ENCODE results near the gene MTMR12.
A peak's percentile ranks its signal among the peaks of the same experiment; 100 is the strongest.

The MTMR12 gene, protein sequence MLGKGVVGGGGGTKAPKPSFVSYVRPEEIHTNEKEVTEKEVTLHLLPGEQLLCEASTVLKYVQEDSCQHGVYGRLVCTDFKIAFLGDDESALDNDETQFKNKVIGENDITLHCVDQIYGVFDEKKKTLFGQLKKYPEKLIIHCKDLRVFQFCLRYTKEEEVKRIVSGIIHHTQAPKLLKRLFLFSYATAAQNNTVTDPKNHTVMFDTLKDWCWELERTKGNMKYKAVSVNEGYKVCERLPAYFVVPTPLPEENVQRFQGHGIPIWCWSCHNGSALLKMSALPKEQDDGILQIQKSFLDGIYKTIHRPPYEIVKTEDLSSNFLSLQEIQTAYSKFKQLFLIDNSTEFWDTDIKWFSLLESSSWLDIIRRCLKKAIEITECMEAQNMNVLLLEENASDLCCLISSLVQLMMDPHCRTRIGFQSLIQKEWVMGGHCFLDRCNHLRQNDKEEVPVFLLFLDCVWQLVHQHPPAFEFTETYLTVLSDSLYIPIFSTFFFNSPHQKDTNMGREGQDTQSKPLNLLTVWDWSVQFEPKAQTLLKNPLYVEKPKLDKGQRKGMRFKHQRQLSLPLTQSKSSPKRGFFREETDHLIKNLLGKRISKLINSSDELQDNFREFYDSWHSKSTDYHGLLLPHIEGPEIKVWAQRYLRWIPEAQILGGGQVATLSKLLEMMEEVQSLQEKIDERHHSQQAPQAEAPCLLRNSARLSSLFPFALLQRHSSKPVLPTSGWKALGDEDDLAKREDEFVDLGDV

DNA sequence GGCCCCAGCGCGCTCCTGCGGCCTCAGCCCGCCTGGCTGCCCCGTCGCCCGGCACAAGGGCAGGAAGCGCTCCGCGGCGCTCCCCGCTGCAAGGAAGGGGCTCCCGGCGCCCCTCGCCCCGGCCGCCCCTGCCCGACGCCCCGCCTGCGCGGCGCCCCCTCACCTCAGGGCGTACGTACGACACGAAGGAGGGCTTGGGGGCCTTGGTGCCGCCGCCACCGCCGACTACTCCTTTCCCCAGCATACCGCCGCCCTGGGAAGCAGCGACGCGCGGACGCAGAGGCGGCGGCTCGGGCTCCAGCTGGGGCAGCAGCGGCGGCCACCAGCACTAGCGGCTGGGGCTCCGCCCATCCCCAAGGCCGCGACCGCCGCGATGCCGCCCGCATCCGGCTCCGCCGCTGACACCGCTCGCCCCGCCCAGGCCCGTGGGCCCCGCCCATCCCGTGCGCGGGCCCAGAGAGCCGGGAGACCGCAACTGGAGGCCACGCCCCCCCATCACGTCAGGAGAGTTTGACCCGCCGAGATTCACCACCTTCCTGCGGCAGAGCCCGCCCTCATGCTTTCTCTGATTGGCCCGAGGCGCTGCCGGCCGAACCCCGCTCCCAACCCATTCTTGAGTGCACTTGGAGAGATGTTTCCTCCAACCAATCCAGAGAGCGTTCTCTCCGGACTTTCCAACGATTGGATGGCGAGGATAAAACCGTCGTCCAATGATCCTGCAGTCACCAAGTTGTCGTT lies at the start of gene MTMR12:
MTMR12 (minus strand) TSS at position 345 of the 738 bp plus-strand sequence; CDS start at position 244, 101 bp downstream.
- peak; percentile 99 to 100 for DNase-seq

DNA sequence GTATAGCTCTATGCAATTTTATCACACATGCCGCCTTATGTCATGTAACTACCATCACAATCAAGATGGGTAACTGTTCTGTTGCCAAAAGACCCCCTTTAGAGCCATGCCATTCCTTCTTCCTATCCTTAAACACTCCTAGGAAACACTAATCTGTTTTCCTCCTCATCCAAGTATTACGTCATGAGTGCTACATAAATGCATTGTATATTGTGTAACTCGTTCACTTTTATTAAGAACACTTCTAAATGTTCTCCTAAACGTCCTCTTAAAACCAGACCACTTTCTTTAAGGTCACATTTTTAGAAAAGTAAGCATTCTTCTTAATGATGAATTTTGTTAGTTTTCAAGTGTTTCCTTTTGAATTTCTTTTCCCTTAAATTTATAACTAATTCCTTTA lies 49.8 kb upstream of the MTMR12 start:
- no peak for DNase-seq

DNA sequence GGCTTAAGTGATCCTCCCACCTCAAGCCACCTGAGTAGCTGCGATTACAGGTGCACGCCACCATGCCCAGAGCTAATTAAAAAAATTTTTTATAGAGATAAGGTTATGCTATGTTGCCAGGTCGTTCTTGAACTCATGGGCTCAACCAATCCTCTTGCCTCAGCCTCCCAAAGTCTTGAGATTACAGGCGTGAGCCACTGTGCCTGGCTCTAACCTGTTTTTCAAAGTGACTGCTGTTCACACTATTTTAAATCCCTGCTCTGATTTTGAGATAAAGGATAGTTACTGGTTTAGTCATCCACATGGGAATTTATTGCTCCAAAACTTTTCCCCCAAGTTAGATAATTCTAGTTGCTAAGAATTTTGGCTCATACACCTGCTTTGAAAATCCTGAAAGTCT lies 48.2 kb upstream of the MTMR12 start:
- DNase-seq, result no peak

DNA sequence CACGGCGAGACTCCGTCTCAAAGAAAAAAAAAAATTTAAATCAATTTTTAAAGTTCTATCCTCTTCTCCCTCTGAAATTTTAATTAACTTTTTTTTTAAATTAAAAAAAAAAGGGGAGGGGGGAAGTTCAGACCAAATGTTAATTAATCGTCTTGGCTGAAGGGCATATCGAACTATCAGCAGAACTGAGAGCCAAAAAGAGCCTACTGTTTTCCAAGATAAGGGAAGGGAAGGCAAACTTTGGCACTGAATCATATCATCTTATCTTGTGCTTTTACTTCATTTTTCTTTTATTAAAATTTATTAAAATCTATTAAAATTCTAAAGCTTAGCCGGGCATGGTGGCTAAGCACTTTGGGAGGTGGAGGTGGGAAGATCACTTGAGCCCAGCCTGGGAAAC lies 45.9 kb upstream of the MTMR12 start:
- DNase-seq, result no peak

DNA sequence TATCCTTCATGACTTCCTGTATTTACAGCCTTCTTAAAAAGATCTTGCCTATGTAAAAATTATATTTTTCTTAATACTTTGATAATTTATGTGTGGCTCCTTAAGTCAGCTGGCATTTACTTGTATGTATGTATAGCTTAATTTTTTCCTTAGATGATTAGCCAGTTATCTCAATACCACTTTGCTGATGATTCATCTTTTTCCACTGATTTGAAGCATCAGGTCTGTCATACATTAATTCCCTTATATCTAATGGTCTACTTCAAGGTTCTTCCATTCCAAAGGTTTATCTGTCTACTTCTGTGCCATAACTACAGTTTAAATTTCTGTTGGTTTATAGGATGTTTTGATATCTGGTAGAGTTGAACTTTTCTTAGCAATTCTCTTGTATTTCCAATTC lies 44.9 kb upstream of the MTMR12 start:
- no peak for DNase-seq

DNA sequence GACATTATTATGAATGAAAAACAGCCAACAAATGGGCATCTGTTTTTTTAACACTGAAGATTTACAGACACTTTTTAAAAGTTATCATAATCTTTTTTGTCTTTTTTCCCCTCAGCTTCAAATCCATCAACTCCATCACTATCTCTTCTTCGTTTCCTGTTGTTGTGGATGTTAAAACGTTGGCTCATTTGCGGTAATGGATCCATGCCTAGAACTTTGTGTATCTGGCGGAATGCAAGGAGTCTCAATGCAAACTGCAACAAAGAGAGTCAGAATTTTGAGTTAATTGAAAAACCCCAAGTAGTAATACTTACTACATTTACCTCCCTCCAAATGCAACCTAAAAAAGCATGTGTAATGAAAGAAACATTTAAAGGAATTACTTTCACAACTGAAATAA lies 42.9 kb upstream of the MTMR12 start:
- DNase-seq, result no peak

DNA sequence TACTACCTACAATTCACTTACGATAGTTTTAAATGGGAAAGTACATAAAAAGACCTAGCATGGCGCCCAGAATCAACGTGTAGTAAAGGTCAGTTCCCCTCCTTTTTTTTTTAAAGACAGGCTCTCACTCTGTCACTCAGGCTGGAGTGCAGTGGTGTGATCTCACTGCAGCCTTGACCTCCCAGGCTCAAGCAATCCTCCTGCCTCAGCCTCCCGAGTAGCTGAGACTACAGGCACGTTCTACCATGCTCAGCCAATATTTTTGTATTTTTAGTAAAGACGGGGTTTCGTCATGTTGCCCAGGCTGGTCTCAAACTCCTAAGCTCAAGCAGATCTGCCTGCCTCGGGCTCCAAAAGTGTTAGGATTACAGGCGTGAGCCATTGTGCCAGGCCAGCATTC lies 40.7 kb upstream of the MTMR12 start:
- DNase-seq, result no peak

DNA sequence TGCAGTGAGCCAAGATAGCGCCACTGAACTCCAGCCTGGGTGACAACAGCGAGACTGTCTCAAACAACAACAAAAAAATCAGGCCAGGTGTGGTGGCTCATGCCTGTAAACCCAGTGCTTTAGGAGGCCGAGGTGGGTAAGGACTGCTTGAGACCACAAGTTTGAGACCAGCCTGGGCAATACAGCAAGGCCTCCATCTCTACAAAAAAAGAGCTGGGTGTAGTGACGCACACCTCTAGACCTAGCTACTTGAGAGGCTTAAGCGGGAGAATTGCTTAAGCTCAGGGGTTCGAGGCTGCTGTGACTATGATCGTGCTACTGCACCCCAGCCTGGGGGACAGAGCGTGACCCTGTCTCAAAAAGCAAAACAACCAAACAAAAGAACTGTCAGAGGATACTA lies 39.9 kb upstream of the MTMR12 start:
- no peak for DNase-seq

DNA sequence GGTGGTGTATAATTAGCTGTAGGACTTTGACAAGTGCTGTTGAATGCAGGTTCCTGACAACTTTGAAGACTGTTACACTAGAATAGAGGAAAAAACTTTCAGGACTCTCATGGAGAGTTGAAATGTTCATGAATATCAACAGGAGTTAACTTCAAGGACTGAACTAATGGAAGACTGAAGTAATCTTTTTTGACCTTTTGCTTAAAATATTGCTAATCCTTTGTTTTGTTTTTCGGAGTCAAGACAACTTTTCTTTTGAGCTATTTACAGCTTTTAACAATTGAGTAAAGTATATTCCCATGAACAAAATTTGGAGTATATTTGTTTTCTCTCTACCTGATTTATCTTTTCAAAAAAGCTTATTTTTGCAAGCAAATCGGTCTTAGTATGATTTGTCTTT lies 34.1 kb upstream of the MTMR12 start:
- DNase-seq, result no peak

DNA sequence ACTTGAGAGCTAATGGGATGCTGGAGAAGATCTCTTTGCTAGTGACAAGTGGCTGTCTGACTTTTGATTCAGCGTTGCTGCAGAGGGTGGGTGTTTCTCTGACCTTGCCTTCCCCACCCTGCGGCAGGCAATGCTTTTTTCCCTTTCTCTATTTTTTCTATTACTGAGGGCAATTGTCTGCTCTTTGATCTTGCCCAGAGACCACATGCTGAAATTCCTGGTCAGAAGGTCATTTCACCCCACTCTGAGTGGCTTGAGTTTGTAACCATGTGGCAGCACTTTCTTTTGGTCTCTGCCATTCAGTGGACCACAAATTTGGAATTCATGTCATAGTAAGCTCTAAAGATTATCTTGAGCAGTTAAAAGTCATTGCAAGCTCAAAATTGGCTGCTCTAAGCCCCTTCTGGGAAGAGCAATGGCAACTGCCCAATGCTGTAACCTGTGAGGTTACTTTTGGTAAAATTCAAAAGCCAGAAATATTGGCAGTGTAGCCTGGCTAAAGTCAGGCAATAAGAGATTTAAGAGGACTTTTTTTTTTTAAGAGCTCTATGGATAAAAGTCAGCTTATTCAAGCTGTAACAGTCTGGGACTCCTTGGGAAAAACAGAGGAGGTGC lies 30.4 kb upstream of the MTMR12 start:
- DNase-seq, result no peak

DNA sequence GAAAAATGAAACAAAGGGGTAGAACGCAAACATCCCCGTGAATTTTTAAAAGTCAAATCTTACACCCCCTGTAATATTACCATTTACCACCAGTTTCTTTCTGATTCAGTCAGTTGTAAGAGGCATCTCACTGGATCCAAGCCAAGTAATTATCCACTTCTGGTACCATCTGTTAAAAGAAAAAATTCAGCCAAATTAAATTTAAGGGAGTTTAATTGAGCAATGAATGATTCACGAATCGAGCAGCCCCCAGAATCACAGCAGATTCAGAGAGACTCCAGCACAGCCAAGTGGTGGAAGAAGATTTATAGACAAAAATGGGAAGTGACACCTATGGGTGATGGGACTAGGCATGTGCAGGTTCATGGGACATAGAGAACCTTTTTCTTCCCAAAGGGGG lies 29.9 kb upstream of the MTMR12 start:
- no peak for DNase-seq

DNA sequence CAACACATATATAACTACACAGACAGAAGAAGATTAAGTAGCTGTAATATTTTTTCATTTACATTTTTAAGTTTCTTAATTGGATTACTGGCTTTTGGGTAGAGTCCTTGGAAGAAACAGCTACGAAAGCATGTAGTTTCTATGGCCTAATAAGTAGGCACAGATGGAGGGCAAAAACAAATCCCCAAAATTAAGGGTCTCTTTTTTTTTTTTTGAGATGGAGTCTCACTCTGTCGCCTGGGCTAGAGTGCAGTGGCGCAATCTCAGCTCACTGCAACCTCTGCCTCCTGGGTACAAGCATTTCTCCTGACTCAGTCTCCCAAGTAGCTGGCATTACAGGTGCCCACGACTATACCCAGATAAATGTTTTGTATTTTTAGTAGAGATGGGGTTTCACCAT lies 27.1 kb upstream of the MTMR12 start:
- no peak for DNase-seq

DNA sequence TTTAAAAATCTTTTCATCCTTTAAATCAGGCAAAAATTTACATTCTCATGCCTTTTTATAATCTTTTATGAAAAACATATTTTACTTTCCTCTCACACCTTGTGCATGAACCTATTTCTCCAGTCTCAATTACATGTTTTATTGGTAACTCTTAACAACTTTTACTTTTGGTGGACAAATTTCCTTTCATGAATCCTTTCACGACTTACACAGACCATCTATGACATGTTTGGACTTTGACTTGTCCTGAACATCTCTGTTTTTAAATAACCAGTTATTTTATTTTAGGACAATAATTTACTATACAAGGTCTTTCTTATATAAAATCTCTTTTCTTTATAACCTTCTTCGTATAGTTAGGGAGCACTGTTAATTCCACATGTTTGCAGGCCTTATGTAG lies 26.5 kb upstream of the MTMR12 start:
- DNase-seq, result peak; percentile 34 to 41

DNA sequence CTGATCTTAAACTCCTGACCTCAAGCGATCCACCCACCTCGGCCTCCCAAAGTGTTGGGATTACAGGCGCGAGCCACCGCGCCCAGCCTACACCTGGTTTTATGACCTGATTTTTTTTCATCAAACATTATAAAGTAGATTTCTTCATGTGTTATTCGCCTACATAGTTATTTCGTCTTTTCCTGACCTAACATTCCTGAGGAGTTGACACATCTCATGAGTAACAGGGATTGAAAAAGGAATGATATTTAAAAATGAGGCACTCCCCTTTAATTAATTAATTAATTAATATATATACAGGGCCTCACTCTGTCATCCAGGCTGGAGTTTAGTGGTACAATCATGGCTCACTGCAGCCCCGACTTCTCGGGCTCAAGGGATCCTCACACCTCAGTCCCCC lies 20.2 kb upstream of the MTMR12 start:
- DNase-seq, result no peak

DNA sequence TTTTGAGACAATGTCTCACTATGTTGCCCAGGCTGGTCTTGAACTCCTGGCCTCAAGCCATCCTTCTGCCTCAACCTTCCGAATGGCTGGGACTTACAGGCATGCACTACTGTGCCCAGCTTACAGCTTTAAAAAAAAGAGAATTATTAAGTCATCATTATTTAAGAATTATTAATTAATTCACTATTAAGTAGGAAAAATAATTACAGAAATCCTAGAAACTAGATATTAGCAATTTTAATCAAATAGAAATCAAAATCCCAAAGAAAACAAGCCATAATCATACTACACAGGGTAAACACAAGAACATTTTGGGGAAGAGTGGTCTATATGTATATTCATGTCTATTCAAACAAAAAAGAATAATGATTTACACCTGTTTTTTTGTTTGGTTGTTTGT lies 19.6 kb upstream of the MTMR12 start:
- DNase-seq, result no peak

DNA sequence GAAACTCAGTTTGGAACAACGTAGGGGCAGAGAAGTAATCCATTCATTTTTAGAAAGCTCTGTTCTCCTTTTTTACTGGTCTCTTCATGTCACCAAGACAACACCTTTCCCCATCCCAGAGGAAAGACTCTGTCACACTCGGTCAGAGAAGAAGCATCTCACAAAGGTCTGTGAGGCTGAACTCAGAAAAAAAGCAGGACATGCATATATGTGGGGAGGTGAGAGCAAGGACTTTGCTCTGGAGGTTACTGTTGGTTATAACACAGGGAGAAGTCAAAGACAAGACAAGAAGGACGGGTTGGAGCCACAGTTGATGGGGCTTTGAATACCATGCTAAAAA lies 19.2 kb upstream of the MTMR12 start:
- DNase-seq, result no peak

DNA sequence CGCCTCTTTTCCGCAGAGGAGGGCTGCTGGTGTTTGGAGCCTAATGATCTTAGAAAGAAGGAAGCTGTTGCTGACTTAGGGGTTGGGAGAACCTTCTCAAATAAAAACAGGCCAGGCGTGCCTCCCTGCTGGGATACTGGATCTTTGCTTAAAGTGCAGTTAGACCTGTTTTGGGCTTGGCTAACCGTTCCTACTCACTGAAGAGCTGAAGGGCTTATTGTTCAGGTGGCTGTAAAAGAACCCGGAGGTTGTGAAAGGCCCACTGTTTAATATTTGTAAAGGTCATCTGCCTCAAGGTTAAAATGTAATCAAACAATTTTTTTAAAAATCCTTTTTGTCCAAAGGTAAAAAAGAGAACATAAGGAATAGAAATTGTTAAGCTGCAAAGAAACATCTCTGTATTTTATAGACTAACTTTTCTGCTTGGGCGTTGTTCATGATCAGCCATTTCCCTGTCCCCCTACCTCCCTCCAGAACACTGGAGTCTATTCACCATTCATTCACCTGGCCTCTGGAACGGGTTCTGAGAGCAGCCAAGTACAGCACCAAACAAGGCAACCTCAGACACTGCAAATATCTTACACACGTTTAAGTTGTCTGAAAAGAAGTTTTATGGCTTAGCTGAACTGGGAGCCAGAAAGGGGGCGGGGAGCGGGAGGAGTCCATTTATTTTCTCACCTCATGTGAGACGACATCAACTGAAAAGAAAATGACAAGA lies 18.6 kb upstream of the MTMR12 start:
- DNase-seq, result no peak

DNA sequence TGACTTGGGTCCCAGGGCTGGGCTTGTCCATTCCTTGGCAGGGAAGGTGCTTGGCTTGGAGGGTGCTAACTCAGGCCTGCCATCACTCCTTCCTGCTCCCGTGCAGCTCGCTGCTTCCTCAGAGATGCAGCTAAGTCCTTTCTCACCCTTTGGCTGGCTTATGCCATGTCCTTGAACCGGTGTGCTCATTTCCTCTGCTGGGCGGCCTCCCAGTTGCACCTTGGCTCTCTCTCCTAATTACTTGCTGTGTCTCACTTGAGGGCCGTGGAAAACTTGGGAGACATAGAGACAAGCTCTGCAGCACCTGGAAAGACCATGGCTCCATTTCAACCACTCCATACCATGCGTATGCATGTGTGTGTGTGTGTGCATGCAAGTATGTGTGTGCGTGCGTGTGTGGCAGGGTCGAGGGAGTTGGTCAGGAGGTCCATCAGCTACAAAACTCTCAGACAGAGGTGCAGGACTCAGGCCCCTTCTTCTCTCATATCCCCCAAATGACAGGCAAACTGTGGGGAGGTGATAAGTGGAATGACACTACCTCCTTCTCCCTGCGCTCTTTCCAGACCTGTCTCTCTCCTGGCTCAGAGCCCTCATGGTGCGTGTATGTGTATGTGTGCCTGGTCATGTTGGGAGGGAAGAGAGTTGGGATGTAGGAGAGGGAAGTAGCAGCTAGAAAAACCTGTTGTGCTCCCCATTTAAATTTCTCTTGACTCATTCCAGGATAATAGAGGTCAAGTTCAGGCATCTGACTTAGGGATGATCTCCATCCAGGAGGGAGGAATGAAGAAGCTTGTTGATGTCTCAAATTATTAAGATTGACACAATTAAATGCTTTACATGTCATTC lies 17.6 kb upstream of the MTMR12 start:
- no peak for DNase-seq

DNA sequence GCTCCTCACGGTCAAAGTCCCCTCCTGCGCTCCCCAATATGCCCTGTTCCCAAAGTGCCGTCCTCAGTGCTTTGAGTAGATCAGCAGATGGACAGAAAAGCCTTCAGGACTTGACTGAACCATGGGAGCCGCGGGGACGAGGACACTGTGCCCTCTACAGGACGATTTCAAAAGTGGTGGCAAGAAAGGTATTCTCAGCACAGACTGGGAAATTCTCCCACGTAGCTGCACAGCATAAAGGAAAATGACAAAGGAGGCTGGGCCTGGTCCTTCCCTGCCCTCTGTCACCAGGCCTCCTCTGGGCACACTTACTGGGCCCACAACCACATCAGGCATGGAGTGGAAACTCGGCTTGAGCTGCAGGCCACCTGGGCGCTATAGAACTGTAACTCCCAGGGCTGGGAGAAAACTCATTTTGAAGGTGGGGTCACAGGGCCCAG lies 16.7 kb upstream of the MTMR12 start:
- peak; percentile 78 to 86 for DNase-seq

DNA sequence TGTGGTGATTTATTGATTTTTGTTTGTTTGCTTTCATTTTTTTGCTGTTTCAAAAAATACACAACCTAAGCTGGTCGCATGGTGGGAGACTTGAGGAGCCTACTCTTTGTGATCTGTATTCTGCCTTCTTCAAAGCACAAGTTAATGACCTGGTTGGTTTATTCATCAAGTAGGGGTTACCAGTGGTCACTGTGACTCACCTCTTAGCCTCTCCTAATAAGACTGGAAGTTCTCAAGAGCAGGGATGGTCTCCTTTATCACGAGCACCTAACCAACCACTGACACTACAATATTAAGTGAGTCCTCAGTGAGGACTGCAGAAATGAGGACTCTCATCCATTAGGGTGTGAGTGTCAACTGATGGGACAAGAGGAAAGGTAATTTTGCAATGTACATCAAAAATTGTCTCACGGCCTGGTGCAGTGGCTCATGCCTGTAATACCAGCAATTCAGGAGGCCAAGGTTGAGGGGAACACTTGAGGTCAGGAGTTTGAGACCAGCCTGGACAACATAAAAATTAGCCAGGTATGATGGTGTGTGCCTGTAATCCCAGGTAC lies 13.6 kb upstream of the MTMR12 start:
- no peak for DNase-seq

DNA sequence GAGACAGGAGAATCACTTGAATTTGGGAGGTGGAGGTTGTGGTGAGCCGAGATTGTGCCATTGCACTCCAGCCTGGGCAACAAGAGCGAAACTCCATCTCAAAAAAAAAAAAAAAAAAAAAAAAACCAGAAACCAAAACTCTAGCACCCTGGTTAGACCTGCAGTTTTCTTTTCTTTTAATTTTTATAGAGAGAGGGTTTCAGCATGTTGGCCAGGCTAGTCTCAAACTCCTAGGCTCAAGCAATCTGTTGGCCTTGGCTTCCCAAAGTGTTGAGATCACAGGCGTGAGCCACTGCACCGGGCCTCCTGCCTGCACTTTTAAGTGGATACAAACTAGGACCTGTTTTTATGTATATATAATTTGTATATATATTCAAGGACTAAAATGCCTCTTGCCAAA lies 12.9 kb upstream of the MTMR12 start:
- DNase-seq, result no peak
